Measurements from ENCODE around the gene KDM4C.

KDM4C gene

GRCh38 chr9:7097785-7098752, 340.3 kb downstream of the KDM4C start:
- DNase-seq (ENCODE audit: low read depth), result no peak

- DNase-seq (ENCODE audit: low read depth), result no peak
Observed at GRCh38 chr9:7103367-7103766, 345.6 kb downstream of the KDM4C start.

- no peak for DNase-seq (ENCODE audit: low read depth)
Observed at GRCh38 chr9:7103771-7104170, 346.0 kb downstream of the KDM4C start.

- no peak for DNase-seq (ENCODE audit: low read depth)
Observed at GRCh38 chr9:7104625-7105024, 346.9 kb downstream of the KDM4C start.

- DNase-seq (ENCODE audit: low read depth), result no peak
Observed at GRCh38 chr9:7105095-7105494, 347.3 kb downstream of the KDM4C start.

DNA sequence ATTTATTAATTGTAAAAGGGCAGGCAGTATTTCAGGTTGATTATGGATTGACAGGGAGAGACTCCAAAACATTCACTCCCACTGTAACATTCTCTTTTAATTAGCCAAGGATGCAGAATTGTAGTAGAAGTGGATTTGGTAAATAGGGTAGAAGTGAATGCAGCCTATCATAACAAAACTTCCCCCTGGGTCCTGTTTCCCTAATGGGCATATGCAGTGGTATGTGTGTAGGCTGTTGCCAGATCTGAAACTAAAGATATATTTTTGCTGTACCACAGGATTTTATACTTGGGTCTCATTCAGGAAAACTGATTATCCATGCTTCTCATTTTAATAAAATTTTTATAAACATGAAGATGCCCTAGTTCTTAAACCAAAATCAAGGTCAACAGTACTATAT, 351.2 kb downstream of the KDM4C start:
- no peak for DNase-seq (ENCODE audit: low read depth)

DNA sequence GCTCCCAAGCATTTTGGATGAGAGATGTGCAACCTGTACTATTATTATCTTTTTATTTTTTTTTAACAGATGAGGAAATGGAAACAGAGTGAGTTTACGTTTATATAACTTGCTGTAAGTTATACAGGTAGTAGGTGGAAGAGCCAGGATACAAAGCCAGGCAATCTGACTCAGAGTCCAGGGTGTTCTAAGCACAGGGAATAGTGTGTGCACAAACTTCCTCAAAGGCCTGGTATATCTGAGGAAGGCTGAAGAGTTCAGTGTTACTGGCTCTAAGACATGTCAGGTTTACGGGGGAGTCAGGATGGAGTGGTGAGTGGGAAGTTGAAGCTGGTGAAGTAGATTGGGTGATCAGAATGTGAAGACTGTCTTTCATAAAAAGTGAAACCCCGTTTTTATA, 353.6 kb downstream of the KDM4C start:
- no peak for DNase-seq (ENCODE audit: low read depth)

DNA sequence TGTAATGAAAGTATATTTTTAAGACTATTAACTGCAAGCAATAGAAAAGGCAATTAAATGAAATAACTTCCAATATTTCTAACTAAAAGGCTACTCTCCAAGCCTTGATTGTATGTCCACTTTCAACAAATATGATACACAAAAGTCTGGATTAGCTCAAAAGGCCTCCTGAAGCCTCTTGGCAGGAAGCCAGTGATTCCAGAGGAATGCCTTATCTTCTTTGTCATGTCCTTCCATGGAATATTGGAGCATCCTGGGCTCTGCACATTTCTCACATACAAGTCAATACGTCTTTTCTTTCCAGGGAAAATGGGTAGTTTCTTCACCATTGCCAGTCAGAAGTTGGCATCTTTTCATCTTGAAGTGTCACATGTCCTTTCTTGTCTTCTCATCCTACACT, 357.8 kb downstream of the KDM4C start:
- no peak for DNase-seq (ENCODE audit: low read depth)

GRCh38 chr9:7117676-7118561, 360.1 kb downstream of the KDM4C start:
- no peak for DNase-seq (ENCODE audit: low read depth)

DNA sequence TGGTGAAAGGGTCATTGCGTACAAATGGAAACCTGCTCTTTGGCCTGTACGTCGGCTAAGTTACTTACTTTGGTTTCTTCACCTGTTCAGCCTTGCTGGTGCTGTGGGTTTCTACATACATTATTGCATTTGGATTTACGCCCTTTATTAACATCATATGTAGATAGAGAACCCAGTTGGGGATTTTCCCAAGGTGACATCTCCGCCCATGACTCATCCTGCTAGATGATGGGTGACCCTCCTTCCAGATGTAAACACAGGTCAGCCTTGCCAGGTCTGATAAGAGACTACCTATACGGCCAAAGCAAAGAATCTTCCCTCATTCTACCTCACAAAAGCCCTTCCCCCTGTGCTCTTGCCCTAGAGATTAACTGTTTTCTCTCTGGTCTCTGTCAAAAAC, 360.9 kb downstream of the KDM4C start:
- DNase-seq (ENCODE audit: low read depth), result no peak

- DNase-seq (ENCODE audit: low read depth), result no peak
Observed at GRCh38 chr9:7119612-7120011, 361.8 kb downstream of the KDM4C start.

DNA sequence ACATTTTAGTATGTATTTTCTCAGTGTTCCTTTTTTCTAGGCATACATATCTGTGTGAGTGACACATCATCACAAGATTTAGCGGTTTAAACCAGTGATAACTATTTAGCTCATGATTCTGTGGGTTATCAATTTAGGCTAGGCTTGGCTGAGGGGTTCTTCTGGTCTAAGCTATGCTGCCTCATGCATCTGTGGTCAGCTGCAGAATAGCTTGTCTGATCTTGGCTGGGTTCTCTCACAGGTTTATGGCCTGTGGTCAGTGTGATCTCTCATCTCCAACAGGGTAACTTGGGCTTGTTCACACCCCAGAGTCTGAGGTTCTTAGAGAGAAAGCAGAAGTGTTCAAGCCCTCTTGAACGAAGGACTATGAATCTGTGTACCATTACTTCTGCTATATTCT, 363.3 kb downstream of the KDM4C start:
- peak; percentile 76 for DNase-seq (ENCODE audit: low read depth)

DNA sequence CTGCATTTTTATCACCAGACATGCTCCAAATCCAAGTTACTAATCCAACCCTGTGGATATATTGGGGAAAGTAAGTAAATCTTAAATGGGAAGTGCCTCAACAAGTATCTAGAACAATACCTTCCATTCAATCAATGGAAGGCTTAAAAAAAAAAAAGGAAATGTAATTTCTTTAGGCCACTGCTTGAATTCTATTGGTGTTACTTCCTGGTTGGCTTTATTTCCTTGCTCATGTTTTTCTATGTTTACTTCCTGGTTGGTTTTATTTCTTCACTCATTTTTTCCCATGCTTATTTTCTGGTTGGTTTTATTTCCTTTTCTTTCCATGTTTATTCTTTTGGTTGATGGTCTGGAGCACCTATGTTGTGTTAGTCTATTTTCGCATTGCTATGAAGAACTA, 363.9 kb downstream of the KDM4C start:
- DNase-seq (ENCODE audit: low read depth), result no peak

DNA sequence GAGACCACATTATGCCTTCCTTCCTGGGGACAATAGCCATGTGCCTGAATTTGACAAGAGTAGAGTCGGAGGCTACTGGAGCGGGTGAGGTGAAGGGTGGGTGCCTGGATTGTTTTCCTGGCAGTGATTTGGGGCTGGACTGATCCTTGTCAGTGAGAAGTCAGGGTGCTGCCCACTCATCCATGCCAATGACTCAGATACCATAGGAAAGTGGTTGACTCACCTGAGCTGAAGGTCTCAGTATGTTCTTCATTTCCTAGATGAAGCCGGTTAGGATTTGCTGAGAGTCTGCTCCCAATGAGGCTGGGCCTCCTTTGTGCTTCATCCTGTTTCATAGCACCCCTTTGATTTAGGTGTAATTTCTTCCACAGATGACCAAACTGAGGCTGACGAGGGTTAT, 366.0 kb downstream of the KDM4C start:
- DNase-seq (ENCODE audit: low read depth), result no peak

DNA sequence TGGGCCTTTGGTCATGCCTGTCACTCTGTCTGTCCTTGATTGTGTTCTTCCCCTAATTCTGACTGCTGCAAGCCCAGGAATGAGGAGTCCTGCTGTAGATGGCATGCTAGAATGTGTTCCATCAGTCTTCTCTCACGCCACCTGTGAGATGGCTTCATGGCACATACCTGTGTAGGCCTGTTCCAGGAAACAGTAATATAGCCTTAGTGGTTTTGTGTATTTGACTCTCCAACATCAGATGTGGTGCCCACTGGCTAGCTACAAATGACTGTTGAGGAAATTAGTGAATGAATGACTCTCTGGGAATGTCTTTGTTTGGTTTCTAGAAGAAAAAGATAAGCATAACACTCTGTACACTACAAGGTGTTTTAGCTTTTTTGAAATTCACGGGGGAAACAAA, 367.5 kb downstream of the KDM4C start:
- DNase-seq (ENCODE audit: low read depth), result no peak

- DNase-seq (ENCODE audit: low read depth), result no peak
Observed at GRCh38 chr9:7129391-7129790, 371.6 kb downstream of the KDM4C start.

GRCh38 chr9:7130266-7130820, 372.6 kb downstream of the KDM4C start:
- DNase-seq (ENCODE audit: low read depth), result no peak

DNA sequence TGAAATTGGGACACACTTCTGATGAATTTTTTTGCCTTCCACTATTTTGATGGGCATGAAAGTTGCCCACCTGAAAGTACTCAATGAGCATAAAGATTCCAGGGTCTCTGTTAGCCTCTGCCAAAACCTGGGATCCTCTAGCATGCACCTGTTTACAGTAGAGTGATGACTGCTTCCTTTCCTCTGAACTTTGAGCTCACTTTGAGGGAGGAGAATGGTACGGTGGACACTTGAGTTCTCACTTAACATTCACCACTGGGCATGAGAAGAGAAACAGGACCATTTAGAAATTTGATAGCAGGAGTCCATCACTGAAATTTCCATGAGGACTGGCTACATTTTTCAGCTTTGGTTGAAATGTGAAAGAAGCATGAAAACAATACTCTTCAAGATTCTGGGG, 374.8 kb downstream of the KDM4C start:
- no peak for DNase-seq (ENCODE audit: low read depth)

DNA sequence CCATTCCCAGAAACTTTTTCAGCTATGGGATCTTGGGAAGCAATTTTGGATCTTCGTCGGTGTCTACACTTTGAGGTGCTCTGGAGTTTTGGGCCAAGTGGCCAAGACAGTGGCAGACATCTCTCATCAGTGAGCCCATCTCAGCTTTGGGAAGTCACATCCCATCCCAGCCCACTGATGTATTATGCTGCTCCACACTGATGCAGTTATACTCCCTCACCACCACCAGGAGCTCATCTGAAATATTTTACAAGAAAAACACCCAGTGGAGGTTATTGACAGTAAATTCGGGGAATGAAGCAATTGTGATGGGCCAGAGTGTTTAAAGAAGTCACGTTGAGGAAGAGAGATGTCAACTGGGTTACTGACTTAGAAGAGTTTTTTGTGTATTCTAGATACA, 378.0 kb downstream of the KDM4C start:
- no peak for DNase-seq (ENCODE audit: low read depth)

DNA sequence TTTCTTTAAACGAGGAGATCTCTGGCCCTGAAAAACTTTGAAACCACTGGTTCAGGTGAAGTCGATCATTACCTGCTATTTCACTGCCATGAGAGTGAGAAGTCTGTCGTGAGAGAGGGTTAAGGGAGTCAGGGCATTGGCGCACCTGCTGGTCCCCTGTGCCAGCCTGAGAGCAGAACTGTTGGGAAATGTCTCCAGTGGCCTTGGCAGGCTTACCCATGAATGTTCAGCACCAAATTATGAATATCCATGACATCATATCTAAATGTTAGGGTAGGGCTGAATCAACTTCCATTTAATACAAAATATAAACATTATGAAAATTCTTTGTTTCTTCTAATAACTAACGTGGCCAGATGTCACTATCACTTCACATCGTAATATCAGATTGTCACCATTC, 379.3 kb downstream of the KDM4C start:
- no peak for DNase-seq (ENCODE audit: low read depth)

- DNase-seq (ENCODE audit: low read depth), result no peak
Observed at GRCh38 chr9:7137571-7137970, 379.8 kb downstream of the KDM4C start.

DNA sequence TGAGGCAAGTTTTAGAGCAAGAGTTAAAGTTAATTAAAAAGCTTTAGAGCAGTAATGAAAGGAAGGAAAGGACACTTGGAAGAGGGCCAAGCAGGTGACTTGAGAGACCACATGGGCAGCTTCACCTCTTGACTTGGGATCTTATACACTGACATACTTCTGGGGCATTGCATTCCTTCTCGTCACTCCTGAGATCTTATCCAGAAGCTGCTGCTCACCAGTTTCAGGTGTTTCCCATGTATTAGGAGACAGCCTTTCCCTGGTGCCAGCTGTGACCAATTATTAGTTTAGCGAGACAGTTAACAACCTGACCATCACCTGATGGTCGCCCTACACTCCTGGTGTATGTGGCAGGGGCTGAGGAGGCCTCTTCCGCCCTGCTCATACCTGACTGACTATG, 382.1 kb downstream of the KDM4C start:
- no peak for DNase-seq (ENCODE audit: low read depth)

DNA sequence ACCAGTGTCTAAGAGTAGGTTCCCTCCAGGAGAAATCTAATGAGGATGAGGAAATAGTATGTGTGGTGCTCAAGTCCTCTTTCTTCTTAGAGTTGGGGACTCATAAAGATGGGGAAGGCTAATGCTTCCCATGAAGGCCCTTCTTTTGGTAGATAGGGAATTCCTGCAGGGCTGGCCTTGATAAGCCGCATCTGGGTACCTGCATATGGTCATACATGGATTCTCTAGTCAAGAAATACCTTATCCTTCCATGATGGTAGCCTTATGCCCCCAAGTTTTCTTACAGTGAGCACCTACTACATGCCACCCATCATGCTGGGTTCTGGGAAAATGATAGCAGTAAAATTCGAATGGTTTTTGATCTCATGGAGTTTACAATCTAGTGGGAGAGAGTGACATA, 382.6 kb downstream of the KDM4C start:
- DNase-seq (ENCODE audit: low read depth), result no peak

Data from CMK (cell line).